IMR-90 (cell line): ENCODE data around the gene OR5M11. TPM values are rescaled to one million over a fixed set of nuclear protein-coding genes. Genes with fewer than 3 reads are reported as not detected.

Experiments
- ATAC-seq: fragments of 200-7000 bp; cut with Tn5 transposase; 2 replicates; pipeline ENCODE4 v1.9.1; 2020; ENCODE audit warnings: low read depth, mild to moderate bottlenecking, moderate library complexity
- BruUV-seq: library from RNA; stranded (reverse); fragments of 400-500 nt; replicated peaks from 2 replicates; lab custom pipeline; 2021; lab: Mats Ljungman, UMichigan
- CTCF ChIA-PET: fragments of 300-600 bp; formaldehyde crosslinking; extraction: SDS; loops from one replicate; lab custom pipeline; 2021; ENCODE audit warnings: antibody characterized with exemption; lab: Yijun Ruan, JAX
- POLR2A ChIA-PET: fragments of 300-600 bp; sonication (Branson Sonifier 250); formaldehyde crosslinking; loops from one replicate; lab custom pipeline; 2022; ENCODE audit warnings: antibody characterized with exemption; ENCODE audit not compliant: unreplicated experiment; lab: Charles Lee
- DNase-seq: peaks from one replicate; pipeline ENCODE4 v3.0.0; 2013
- H2AFZ ChIP-seq: replicated peaks from 2 replicates; pipeline ENCODE3; 2013; ENCODE audit warnings: low read length, mild to moderate bottlenecking; ENCODE audit not compliant: poor library complexity
- H2AK5ac ChIP-seq: 2 replicates; pipeline ENCODE4 v1.6.1; 2013; ENCODE audit warnings: low read depth, low read length, inconsistent platforms
- H2AK9ac ChIP-seq: replicated peaks from 2 replicates; pipeline ENCODE3; 2013; ENCODE audit warnings: mild to moderate bottlenecking, low read depth, low read length, moderate library complexity; ENCODE audit not compliant: poor library complexity
- H2BK120ac ChIP-seq: 2 replicates; pipeline ENCODE4 v1.6.1; 2013; ENCODE audit warnings: low read depth, low read length, inconsistent platforms
- H2BK15ac ChIP-seq: 3 replicates; pipeline ENCODE4 v1.6.1; 2013; ENCODE audit warnings: low read depth, low read length, inconsistent platforms
- H2BK20ac ChIP-seq: 2 replicates; pipeline ENCODE4 v1.6.1; 2013; ENCODE audit warnings: low read depth, mild to moderate bottlenecking, inconsistent platforms, low read length, moderate library complexity
- H2BK5ac ChIP-seq: 2 replicates; pipeline ENCODE4 v1.6.1; 2013; ENCODE audit warnings: mild to moderate bottlenecking, low read depth, low read length, inconsistent platforms; ENCODE audit not compliant: poor library complexity, severe bottlenecking
- H3K14ac ChIP-seq: replicated peaks from 2 replicates; pipeline ENCODE4 v1.6.1; 2013; ENCODE audit warnings: low read depth, low read length, inconsistent platforms
- H3K18ac ChIP-seq: 2 replicates; pipeline ENCODE4 v1.6.1; 2013; ENCODE audit warnings: low read depth, low read length, control low read depth
- H3K23ac ChIP-seq: 2 replicates; pipeline ENCODE4 v1.6.1; 2013; ENCODE audit warnings: low read depth, low read length, inconsistent platforms
- H3K27ac ChIP-seq: 2 replicates; pipeline ENCODE4 v1.5.1; 2013; ENCODE audit warnings: mild to moderate bottlenecking, control low read depth, low read length; ENCODE audit not compliant: insufficient read depth
- H3K27me3 ChIP-seq: 2 replicates; pipeline ENCODE4 v1.6.1; 2013; ENCODE audit warnings: low read length; ENCODE audit not compliant: control insufficient read depth, insufficient read depth
- H3K36me3 ChIP-seq: 2 replicates; pipeline ENCODE4 v1.6.1; 2013; ENCODE audit warnings: low read length, mixed read lengths; ENCODE audit not compliant: control insufficient read depth, insufficient read depth
- H3K4ac ChIP-seq: 2 replicates; pipeline ENCODE4 v1.6.1; 2013; ENCODE audit warnings: low read depth, low read length, inconsistent platforms
- H3K4me1 ChIP-seq: 2 replicates; pipeline ENCODE4 v1.6.1; 2013; ENCODE audit warnings: low read length, mixed read lengths; ENCODE audit not compliant: control insufficient read depth, insufficient read depth
- H3K4me2 ChIP-seq: 2 replicates; pipeline ENCODE4 v1.6.1; 2013; ENCODE audit warnings: low read depth, mild to moderate bottlenecking, control low read depth, low read length, moderate library complexity
- H3K4me3 ChIP-seq: 2 replicates; pipeline ENCODE4 v1.5.1; 2013; ENCODE audit warnings: low read depth, mild to moderate bottlenecking, control low read depth, low read length, moderate library complexity; ENCODE audit not compliant: insufficient read depth
- H3K56ac ChIP-seq: 2 replicates; pipeline ENCODE4 v1.6.1; 2013; ENCODE audit warnings: low read length, inconsistent platforms; ENCODE audit not compliant: insufficient read depth; ENCODE audit errors: extremely low read depth
- H3K79me1 ChIP-seq, 2 experiments: 2 replicates each; pipeline ENCODE4 v1.6.1; 2013; ENCODE audit warnings: low read length in 2 of 2, inconsistent platforms in 1 of 2, low read depth in 1 of 2
- H3K9ac ChIP-seq: 2 replicates; pipeline ENCODE4 v1.6.1; 2013; ENCODE audit warnings: low read depth, low read length, control low read depth
- H3K9me1 ChIP-seq: 2 replicates; pipeline ENCODE4 v1.6.1; 2013; ENCODE audit warnings: low read length, inconsistent platforms; ENCODE audit not compliant: insufficient read depth
- H3K9me3 ChIP-seq: 2 replicates; pipeline ENCODE4 v1.6.1; 2013; ENCODE audit warnings: low read length; ENCODE audit not compliant: control insufficient read depth, insufficient read depth
- H4K20me1 ChIP-seq: 2 replicates; pipeline ENCODE4 v1.6.1; 2013; ENCODE audit warnings: low read length, inconsistent platforms; ENCODE audit not compliant: insufficient read depth
- H4K5ac ChIP-seq: 2 replicates; pipeline ENCODE4 v1.6.1; 2013; ENCODE audit warnings: mild to moderate bottlenecking, low read depth, low read length, control low read depth
- H4K8ac ChIP-seq, 2 experiments: 2 replicates each; pipeline ENCODE4 v1.6.1; 2013; ENCODE audit warnings: low read depth in 2 of 2, low read length in 2 of 2, control low read depth in 1 of 2, inconsistent platforms in 1 of 2
- H4K91ac ChIP-seq: 2 replicates; pipeline ENCODE4 v1.6.1; 2013; ENCODE audit warnings: low read depth, low read length, inconsistent platforms; ENCODE audit not compliant: insufficient read depth
- BHLHE40 ChIP-seq: fragments of 150-350 bp; IDR thresholded peaks from 2 replicates; pipeline ENCODE4 v1.6.1; 2016; ENCODE audit warnings: mild to moderate bottlenecking, low read depth, low read length
- CEBPB ChIP-seq: IDR thresholded peaks from 2 replicates; pipeline ENCODE4 v1.6.1; 2012; ENCODE audit warnings: low read depth, low read length, improper control_type of control experiment
- CHD1 ChIP-seq: IDR thresholded peaks from 2 replicates; pipeline ENCODE4 v1.6.1; 2012; ENCODE audit warnings: low read depth, low read length, improper control_type of control experiment
- FOS ChIP-seq: fragments of 150-350 bp; IDR thresholded peaks from 2 replicates; pipeline ENCODE4 v1.6.1; 2016; ENCODE audit warnings: low read depth, low read length
- MAFK ChIP-seq: IDR thresholded peaks from 2 replicates; pipeline ENCODE4 v1.6.1; 2012; ENCODE audit warnings: low read depth, low read length, improper control_type of control experiment
- MAZ ChIP-seq: IDR thresholded peaks from 2 replicates; pipeline ENCODE4 v1.6.1; 2012; ENCODE audit warnings: low read depth, mild to moderate bottlenecking, low read length, improper control_type of control experiment, moderate library complexity, borderline replicate concordance
- MXI1 ChIP-seq: IDR thresholded peaks from 2 replicates; pipeline ENCODE4 v1.6.1; 2012; ENCODE audit warnings: low read depth, mild to moderate bottlenecking, low read length, moderate library complexity, borderline replicate concordance
- NFE2L2 ChIP-seq: fragments of 150-350 bp; IDR thresholded peaks from 2 replicates; pipeline ENCODE4 v1.6.1; 2016; ENCODE audit warnings: low read depth, mild to moderate bottlenecking, low read length
- POLR2A ChIP-seq: IDR thresholded peaks from 2 replicates; pipeline ENCODE4 v1.6.1; 2012; ENCODE audit warnings: mild to moderate bottlenecking, low read depth, low read length
- RCOR1 ChIP-seq: IDR thresholded peaks from 2 replicates; pipeline ENCODE4 v1.6.1; 2012; ENCODE audit warnings: mild to moderate bottlenecking, low read length, improper control_type of control experiment; ENCODE audit not compliant: insufficient replicate concordance
- RFX5 ChIP-seq: IDR thresholded peaks from 2 replicates; pipeline ENCODE4 v1.8.0; 2012; ENCODE audit warnings: low read depth, mild to moderate bottlenecking, low read length, moderate library complexity
- SMC3 ChIP-seq: fragments of 150-350 bp; IDR thresholded peaks from 2 replicates; pipeline ENCODE4 v1.6.1; 2016; ENCODE audit warnings: low read depth, mild to moderate bottlenecking, antibody characterized with exemption, low read length, moderate library complexity
- USF2 ChIP-seq: fragments of 150-350 bp; IDR thresholded peaks from 2 replicates; pipeline ENCODE4 v1.6.1; 2017; ENCODE audit warnings: mild to moderate bottlenecking, antibody characterized with exemption, low read length, low read depth
- WGBS, 2 experiments: methylation state at CpG; one replicate each; pipeline versions ENCODE4 v1.1.5 to v1.1.7; 2013; ENCODE audit warnings: missing lambda C conversion rate in 2 of 2; ENCODE audit not compliant: insufficient read length in 1 of 2; ENCODE audit errors: extremely low coverage in 2 of 2; 5-methylcytosine and 5-hydroxymethylcytosine counted together
- dilution Hi-C: fragments of 300-500 bp; cut with HindIII; formaldehyde crosslinking; loops from one replicate; pipeline ENCODE4 v1.14.3; 2018; ENCODE audit warnings: low sequenced_read_pairs; ENCODE audit not compliant: unreplicated experiment
- in situ Hi-C: fragments of 300-500 bp; cut with MboI; formaldehyde crosslinking; loops from 3 replicates; pipeline ENCODE4 v1.14.3; 2019; ENCODE audit warnings: low sequenced_read_pairs, inconsistent platforms, mixed read lengths
- intact Hi-C: fragments of 100-400 bp; cut with micrococcal nuclease; formaldehyde crosslinking; loops from 2 replicates; pipeline ENCODE4 v1.10.0; 2022
- polyA plus RNA-seq, 3 experiments: library from polyadenylated mRNA; depleted of rRNA; stranded (reverse); fragments of >200 nt; gene quantifications; 2 replicates each; pipeline ENCODE4 v1.2.3, GENCODE V29; 2012; ENCODE audit warnings: low replicate concordance in 1 of 3
- total RNA-seq: library from RNA; depleted of rRNA; stranded (reverse); fragments of >200 nt; gene quantifications from 2 replicates; pipeline ENCODE4 v1.2.3, GENCODE V29; 2012
- TF ChIP-seq, protein P1 (sequence below): fragments of 150-350 bp; IDR thresholded peaks from 2 replicates; pipeline ENCODE4 v1.6.1; 2016; ENCODE audit warnings: low read depth, mild to moderate bottlenecking, low read length, moderate library complexity, borderline replicate concordance
- TF ChIP-seq, protein P2 (sequence below): conservative IDR thresholded peaks from 2 replicates; pipeline ENCODE4 v1.5.1; 2012; ENCODE audit warnings: mild to moderate bottlenecking, low read depth, low read length, improper control_type of control experiment

The OR5M11 gene
- total and polyA plus RNA-seq, 2 of the 4 experiments (the other 2 are of a cell fraction), result not detected

GRCh38 chr11:56533054-56533740, 9.9 kb downstream of the OR5M11 start:
- no peak overlapping the region for H3K18ac ChIP-seq
- H3K4me2 ChIP-seq, result no peak overlapping the region
- H3K14ac ChIP-seq, result no peak overlapping the region
- H2AFZ ChIP-seq, result no peak overlapping the region
- no peaks in the 10 kb centered on the region for H3K27me3 ChIP-seq
- no peak overlapping the region for H3K27ac ChIP-seq
- dilution Hi-C loops, result no loop called here
- H4K8ac ChIP-seq, result no peak overlapping the region
- H2AK9ac ChIP-seq, result no peak overlapping the region
- ChIA-PET POLR2A (no interaction called here), CTCF (no interaction called here)
- in situ Hi-C loops, result no loop called here
- no peak overlapping the region for H3K4me3 ChIP-seq
- H3K4me1 ChIP-seq, result no peaks in the 10 kb centered on the region
- no peak overlapping the region for H4K91ac ChIP-seq
- no peak overlapping the region for H4K5ac ChIP-seq
- H4K20me1 ChIP-seq, result no peaks in the 10 kb centered on the region
- no peak overlapping the region for H2BK5ac ChIP-seq
- ATAC-seq (no peak), DNase-seq (no peak)
- H2AK5ac ChIP-seq, result no peak overlapping the region
- H2BK20ac ChIP-seq, result no peak overlapping the region
- H2BK15ac ChIP-seq, result no peak overlapping the region
- H3K9ac ChIP-seq, result no peak overlapping the region
- H3K23ac ChIP-seq, result no peak overlapping the region
- intact Hi-C loops, result no loop called here
- H3K9me3 ChIP-seq, result peaks cover 2% of the 10 kb centered on the region; the same call in 1 of the 2 replicates
- no peaks in the 10 kb centered on the region for H3K36me3 ChIP-seq
- H2BK120ac ChIP-seq, result no peak overlapping the region
- H3K79me1 ChIP-seq, result no peaks in the 10 kb centered on the region
- H3K56ac ChIP-seq, result no peak overlapping the region
- TF ChIP-seq USF2 (no peak), FOS (no peak), NFE2L2 (no peak), SMC3 (no peak), MAZ (no peak), RCOR1 (no peak), POLR2A (no peak), MXI1 (no peak), CHD1 (no peak), CEBPB (no peak), MAFK (no peak), RFX5 (no peak), BHLHE40 (no peak)
- TF ChIP-seq, protein P1, sequence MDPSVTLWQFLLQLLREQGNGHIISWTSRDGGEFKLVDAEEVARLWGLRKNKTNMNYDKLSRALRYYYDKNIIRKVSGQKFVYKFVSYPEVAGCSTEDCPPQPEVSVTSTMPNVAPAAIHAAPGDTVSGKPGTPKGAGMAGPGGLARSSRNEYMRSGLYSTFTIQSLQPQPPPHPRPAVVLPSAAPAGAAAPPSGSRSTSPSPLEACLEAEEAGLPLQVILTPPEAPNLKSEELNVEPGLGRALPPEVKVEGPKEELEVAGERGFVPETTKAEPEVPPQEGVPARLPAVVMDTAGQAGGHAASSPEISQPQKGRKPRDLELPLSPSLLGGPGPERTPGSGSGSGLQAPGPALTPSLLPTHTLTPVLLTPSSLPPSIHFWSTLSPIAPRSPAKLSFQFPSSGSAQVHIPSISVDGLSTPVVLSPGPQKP, result no peak
- TF ChIP-seq, protein P2, sequence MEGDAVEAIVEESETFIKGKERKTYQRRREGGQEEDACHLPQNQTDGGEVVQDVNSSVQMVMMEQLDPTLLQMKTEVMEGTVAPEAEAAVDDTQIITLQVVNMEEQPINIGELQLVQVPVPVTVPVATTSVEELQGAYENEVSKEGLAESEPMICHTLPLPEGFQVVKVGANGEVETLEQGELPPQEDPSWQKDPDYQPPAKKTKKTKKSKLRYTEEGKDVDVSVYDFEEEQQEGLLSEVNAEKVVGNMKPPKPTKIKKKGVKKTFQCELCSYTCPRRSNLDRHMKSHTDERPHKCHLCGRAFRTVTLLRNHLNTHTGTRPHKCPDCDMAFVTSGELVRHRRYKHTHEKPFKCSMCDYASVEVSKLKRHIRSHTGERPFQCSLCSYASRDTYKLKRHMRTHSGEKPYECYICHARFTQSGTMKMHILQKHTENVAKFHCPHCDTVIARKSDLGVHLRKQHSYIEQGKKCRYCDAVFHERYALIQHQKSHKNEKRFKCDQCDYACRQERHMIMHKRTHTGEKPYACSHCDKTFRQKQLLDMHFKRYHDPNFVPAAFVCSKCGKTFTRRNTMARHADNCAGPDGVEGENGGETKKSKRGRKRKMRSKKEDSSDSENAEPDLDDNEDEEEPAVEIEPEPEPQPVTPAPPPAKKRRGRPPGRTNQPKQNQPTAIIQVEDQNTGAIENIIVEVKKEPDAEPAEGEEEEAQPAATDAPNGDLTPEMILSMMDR, result no peak
- no peaks in the 10 kb centered on the region for H3K9me1 ChIP-seq
- H3K4ac ChIP-seq, result no peak overlapping the region
- 0% methylated on average over 1 of the region's 3 CpGs; no CpG with 5 or more reads in 1 of the 2 experiments for WGBS, 2 experiments
- BruUV-seq, result no TSS peak
